Measurements from ENCODE around the gene DIP2B.

DNA sequence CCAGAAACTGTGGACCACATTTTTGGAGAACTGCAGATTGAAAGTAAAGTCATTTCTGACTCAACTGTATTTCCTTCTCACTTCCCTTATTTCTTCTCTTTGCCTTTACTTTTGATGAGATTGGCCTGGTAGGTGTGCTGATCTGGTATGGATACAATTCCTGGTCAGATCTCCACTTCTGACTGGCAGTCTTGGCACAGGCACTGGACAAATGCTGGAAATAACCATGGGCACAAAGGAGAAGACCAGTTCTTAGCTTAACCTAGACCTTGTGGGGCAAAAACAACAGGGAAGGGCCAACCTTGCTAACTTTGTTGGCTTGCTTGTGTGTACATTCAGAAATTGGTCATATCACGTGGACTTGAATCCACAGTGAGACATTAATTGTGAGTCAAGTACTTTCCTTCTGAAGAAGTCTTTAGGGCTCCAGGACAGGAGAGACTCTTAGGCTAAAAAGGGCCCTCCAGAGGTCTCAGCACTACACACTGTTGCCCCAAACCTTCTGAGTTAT lies 75.0 kb downstream of the DIP2B start:
- TF ChIP-seq, protein P1, sequence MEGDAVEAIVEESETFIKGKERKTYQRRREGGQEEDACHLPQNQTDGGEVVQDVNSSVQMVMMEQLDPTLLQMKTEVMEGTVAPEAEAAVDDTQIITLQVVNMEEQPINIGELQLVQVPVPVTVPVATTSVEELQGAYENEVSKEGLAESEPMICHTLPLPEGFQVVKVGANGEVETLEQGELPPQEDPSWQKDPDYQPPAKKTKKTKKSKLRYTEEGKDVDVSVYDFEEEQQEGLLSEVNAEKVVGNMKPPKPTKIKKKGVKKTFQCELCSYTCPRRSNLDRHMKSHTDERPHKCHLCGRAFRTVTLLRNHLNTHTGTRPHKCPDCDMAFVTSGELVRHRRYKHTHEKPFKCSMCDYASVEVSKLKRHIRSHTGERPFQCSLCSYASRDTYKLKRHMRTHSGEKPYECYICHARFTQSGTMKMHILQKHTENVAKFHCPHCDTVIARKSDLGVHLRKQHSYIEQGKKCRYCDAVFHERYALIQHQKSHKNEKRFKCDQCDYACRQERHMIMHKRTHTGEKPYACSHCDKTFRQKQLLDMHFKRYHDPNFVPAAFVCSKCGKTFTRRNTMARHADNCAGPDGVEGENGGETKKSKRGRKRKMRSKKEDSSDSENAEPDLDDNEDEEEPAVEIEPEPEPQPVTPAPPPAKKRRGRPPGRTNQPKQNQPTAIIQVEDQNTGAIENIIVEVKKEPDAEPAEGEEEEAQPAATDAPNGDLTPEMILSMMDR (IDR thresholded peaks at IDR 0.05): no peak
- TF ChIP-seq POLR2A (IDR thresholded peaks at IDR 0.05): no peak
